ENCODE data around the gene ORAI2.
"Not testable (repeated sequence)": the region's sequence is repeated elsewhere in the genome, so short reads cannot be mapped to it uniquely, and the experiment has no call there.

Gene ORAI2

GRCh38 chr7:102481962-102482361 lies 48.6 kb downstream of the ORAI2 start:
- not testable (repeated sequence) for H3K36me3 Mint-ChIP-seq, H3K27ac Mint-ChIP-seq, H3K4me1 Mint-ChIP-seq, H3K27me3 Mint-ChIP-seq, H3K9me3 Mint-ChIP-seq, H3K4me3 Mint-ChIP-seq, ATAC-seq

GRCh38 chr7:102484317-102484716 lies 50.9 kb downstream of the ORAI2 start:
- H3K4me3 Mint-ChIP-seq, H3K27me3 Mint-ChIP-seq, H3K36me3 Mint-ChIP-seq, ATAC-seq, H3K9me3 Mint-ChIP-seq, H3K4me1 Mint-ChIP-seq, H3K27ac Mint-ChIP-seq: not testable (repeated sequence)

GRCh38 chr7:102490529-102491075 lies 57.2 kb downstream of the ORAI2 start:
- H3K36me3 Mint-ChIP-seq, H3K4me1 Mint-ChIP-seq, H3K27me3 Mint-ChIP-seq, H3K27ac Mint-ChIP-seq, H3K4me3 Mint-ChIP-seq, H3K9me3 Mint-ChIP-seq: not testable (repeated sequence)
- peak; percentile 61 for ATAC-seq

- not testable (repeated sequence) for H3K4me3 Mint-ChIP-seq, H3K27ac Mint-ChIP-seq, H3K36me3 Mint-ChIP-seq, H3K27me3 Mint-ChIP-seq, H3K4me1 Mint-ChIP-seq, H3K9me3 Mint-ChIP-seq
- ATAC-seq: peak; percentile 59
Observed at GRCh38 chr7:102493220-102493935, 60.0 kb downstream of the ORAI2 start.

- not testable (repeated sequence) for H3K4me1 Mint-ChIP-seq, H3K36me3 Mint-ChIP-seq, H3K9me3 Mint-ChIP-seq, H3K27me3 Mint-ChIP-seq, H3K27ac Mint-ChIP-seq, H3K4me3 Mint-ChIP-seq
- ATAC-seq: peak; percentile 2
Observed at GRCh38 chr7:102494026-102494425, 60.7 kb downstream of the ORAI2 start.

GRCh38 chr7:102494473-102495149 lies 61.2 kb downstream of the ORAI2 start:
- not testable (repeated sequence) for H3K4me3 Mint-ChIP-seq

GRCh38 chr7:102496861-102497260 lies 63.5 kb downstream of the ORAI2 start:
- not testable (repeated sequence) for H3K9me3 Mint-ChIP-seq, H3K4me1 Mint-ChIP-seq, H3K27ac Mint-ChIP-seq, H3K36me3 Mint-ChIP-seq, H3K4me3 Mint-ChIP-seq, H3K27me3 Mint-ChIP-seq, ATAC-seq

More at GRCh38 chr7:102494473-102495149, 61.2 kb downstream of the ORAI2 start:
- ATAC-seq: peak; percentile 83
- H3K27me3 Mint-ChIP-seq, H3K4me1 Mint-ChIP-seq, H3K9me3 Mint-ChIP-seq, H3K27ac Mint-ChIP-seq, H3K36me3 Mint-ChIP-seq: not testable (repeated sequence)

GRCh38 chr7:102497308-102497707 lies 63.9 kb downstream of the ORAI2 start:
- ATAC-seq, H3K27ac Mint-ChIP-seq, H3K4me3 Mint-ChIP-seq, H3K9me3 Mint-ChIP-seq, H3K4me1 Mint-ChIP-seq, H3K27me3 Mint-ChIP-seq, H3K36me3 Mint-ChIP-seq: not testable (repeated sequence)

GRCh38 chr7:102498321-102498720 lies 64.9 kb downstream of the ORAI2 start:
- not testable (repeated sequence) for H3K4me3 Mint-ChIP-seq, H3K9me3 Mint-ChIP-seq, H3K4me1 Mint-ChIP-seq, H3K27me3 Mint-ChIP-seq, H3K36me3 Mint-ChIP-seq, H3K27ac Mint-ChIP-seq, ATAC-seq

- H3K4me3 Mint-ChIP-seq, H3K36me3 Mint-ChIP-seq, H3K4me1 Mint-ChIP-seq, H3K9me3 Mint-ChIP-seq, ATAC-seq, H3K27ac Mint-ChIP-seq, H3K27me3 Mint-ChIP-seq: not testable (repeated sequence)
Observed at GRCh38 chr7:102503141-102503540, 69.8 kb downstream of the ORAI2 start.

GRCh38 chr7:102505298-102506185 lies 72.2 kb downstream of the ORAI2 start:
- H3K9me3 Mint-ChIP-seq, H3K27me3 Mint-ChIP-seq, H3K36me3 Mint-ChIP-seq, H3K4me3 Mint-ChIP-seq, H3K4me1 Mint-ChIP-seq, H3K27ac Mint-ChIP-seq: not testable (repeated sequence)
- peak; percentile 9 for ATAC-seq
